NCI-H2081 (cell line): Measurements from ENCODE around the gene THOP1.
A peak's percentile ranks its signal among the peaks of the same experiment; 100 is the strongest.

Experiments
- DNase-seq, 2 experiments: peaks; one replicate each; lab custom pipeline; 2025; lab: John Stamatoyannopoulos, UW

THOP1 gene

GRCh38 chr19:2762783-2763496 is 22.4 kb upstream of the THOP1 start:
- no peak for DNase-seq

GRCh38 chr19:2763687-2764086 is 21.6 kb upstream of the THOP1 start:
- no peak for DNase-seq

GRCh38 chr19:2764945-2765344 is 20.4 kb upstream of the THOP1 start:
- DNase-seq, result no peak

- DNase-seq, result no peak
Measured at GRCh38 chr19:2765376-2765775, 19.9 kb upstream of the THOP1 start.

GRCh38 chr19:2766594-2767372 is 18.5 kb upstream of the THOP1 start:
- no peak for DNase-seq

- no peak for DNase-seq
Measured at GRCh38 chr19:2767688-2768087, 17.6 kb upstream of the THOP1 start.

GRCh38 chr19:2768365-2769132 is 16.8 kb upstream of the THOP1 start:
- DNase-seq, result no peak

- DNase-seq, result no peak
Measured at GRCh38 chr19:2769218-2769617, 16.1 kb upstream of the THOP1 start.

GRCh38 chr19:2770055-2771013 is 15.0 kb upstream of the THOP1 start:
- no peak for DNase-seq

- no peak for DNase-seq
Measured at GRCh38 chr19:2771786-2772674, 13.3 kb upstream of the THOP1 start.

- no peak for DNase-seq
Measured at GRCh38 chr19:2774083-2774679, 11.1 kb upstream of the THOP1 start.

GRCh38 chr19:2774953-2775555 is 10.2 kb upstream of the THOP1 start:
- DNase-seq, result no peak

GRCh38 chr19:2775556-2776430 is 9.5 kb upstream of the THOP1 start:
- no peak for DNase-seq

- no peak for DNase-seq
Measured at GRCh38 chr19:2777952-2778683, 7.2 kb upstream of the THOP1 start.

- DNase-seq, result no peak
Measured at GRCh38 chr19:2779121-2779740, 6.1 kb upstream of the THOP1 start.

GRCh38 chr19:2780284-2780683 is 5.0 kb upstream of the THOP1 start:
- no peak for DNase-seq

- DNase-seq, result peak in 1 of 2 experiments; percentile 28
Measured at GRCh38 chr19:2782329-2782935, 2.9 kb upstream of the THOP1 start.
